Measurements from ENCODE around the gene TNFAIP8. TPM values are rescaled to one million over a fixed set of nuclear protein-coding genes. Genes with fewer than 3 reads are reported as not detected.

The TNFAIP8 gene
- total RNA-seq, 2 experiments from 2014 or later: 106 to 114 TPM

- Histone ChIP-seq H3K9me3 (ENCODE audit: control insufficient read depth in 1 of 2, insufficient read depth in 1 of 2, low read length in 2 of 2) (no peaks in the 10 kb centered on the region), H3K27me3 (ENCODE audit: control insufficient read depth in 1 of 2, insufficient read depth in 2 of 2, low read length in 2 of 2) (no peaks in the 10 kb centered on the region), H3K27ac (ENCODE audit: low read depth in 1 of 2, low read length in 2 of 2) (no peak overlapping the region), H3K36me3 (ENCODE audit: insufficient read depth, low read length) (no peaks in the 10 kb centered on the region), H3K4me3 (ENCODE audit: low read length) (no peak overlapping the region), H3K4me1 (ENCODE audit: insufficient read depth, low read length) (peaks cover 5% of the 10 kb centered on the region)
- H3K4me1 Mint-ChIP-seq (ENCODE audit: low read depth): peaks cover 12% of the 10 kb centered on the region
- intact Hi-C loops (cut with DNase I, micrococcal nuclease): no loop called here
- H3K4me3 Mint-ChIP-seq: no peak overlapping the region
- DNase-seq: no peak
- no peaks in the 10 kb centered on the region for H3K27me3 Mint-ChIP-seq
- H3K9me3 Mint-ChIP-seq: no peaks in the 10 kb centered on the region
- POLR2A ChIA-PET: no interaction called here
- H3K36me3 Mint-ChIP-seq (ENCODE audit: low read depth): no peaks in the 10 kb centered on the region
- ATAC-seq (ENCODE audit: poor library complexity): no peak
- TF ChIP-seq CTCF (IDR thresholded peaks at IDR 0.05): no peak
- H3K27ac Mint-ChIP-seq: no peak overlapping the region
- CTCF ChIA-PET: no interaction called here
Measured at GRCh38 chr5:119406551-119407110, 50.8 kb downstream of the TNFAIP8 start.

GRCh38 chr5:119409235-119409815 lies 53.5 kb downstream of the TNFAIP8 start:
- no peaks in the 10 kb centered on the region for H3K27me3 ChIP-seq (ENCODE audit: control insufficient read depth in 1 of 2, insufficient read depth in 2 of 2, low read length in 2 of 2)
- intact Hi-C loops (cut with DNase I, micrococcal nuclease): no loop called here
- H3K36me3 Mint-ChIP-seq (ENCODE audit: low read depth): no peaks in the 10 kb centered on the region
- TF ChIP-seq CTCF (IDR thresholded peaks at IDR 0.05): peak; percentile 26
- H3K9me3 Mint-ChIP-seq: no peaks in the 10 kb centered on the region
- ATAC-seq (ENCODE audit: poor library complexity) (no peak), DNase-seq (peak in 4 of 14 experiments; percentile 19 to 44 (median 30))
- no peak overlapping the region for H3K4me3 ChIP-seq (ENCODE audit: low read length)
- H3K27me3 Mint-ChIP-seq: no peaks in the 10 kb centered on the region
- no peaks in the 10 kb centered on the region for H3K36me3 ChIP-seq (ENCODE audit: insufficient read depth, low read length)
- H3K9me3 ChIP-seq (ENCODE audit: control insufficient read depth in 1 of 2, insufficient read depth in 1 of 2, low read length in 2 of 2): no peaks in the 10 kb centered on the region
- ChIA-PET POLR2A (interaction anchor here (0.5 to 0.6 kb wide), 2 partner anchors 61 to 172 kb away, joined by 3 to 4 read pairs; no protein-coding TSS in a partner anchor), CTCF (interaction anchor here (0.5 to 2.6 kb wide), 3 partner anchors 118 to 421 kb away, joined by 3 to 8 read pairs (median 3); partner anchors contain the start of gene DTWD2)
- peaks cover 20% of the 10 kb centered on the region for H3K4me1 Mint-ChIP-seq (ENCODE audit: low read depth)
- H3K4me1 ChIP-seq (ENCODE audit: insufficient read depth, low read length): peaks cover 8% of the 10 kb centered on the region
- no peak overlapping the region for H3K27ac ChIP-seq (ENCODE audit: low read depth in 1 of 2, low read length in 2 of 2)
- H3K27ac Mint-ChIP-seq: no peak overlapping the region
- H3K4me3 Mint-ChIP-seq: no peak overlapping the region

GRCh38 chr5:119410448-119411159 lies 54.8 kb downstream of the TNFAIP8 start:
- Mint-ChIP-seq H3K36me3 (ENCODE audit: low read depth) (no peaks in the 10 kb centered on the region), H3K9me3 (no peaks in the 10 kb centered on the region), H3K4me1 (ENCODE audit: low read depth) (peaks cover 20% of the 10 kb centered on the region), H3K27ac (no peak overlapping the region), H3K27me3 (no peaks in the 10 kb centered on the region), H3K4me3 (peak overlapping the region; percentile 21)
- ATAC-seq (ENCODE audit: poor library complexity): no peak
- Histone ChIP-seq H3K4me3 (ENCODE audit: low read length) (no peak overlapping the region), H3K27ac (ENCODE audit: low read depth in 1 of 2, low read length in 2 of 2) (no peak overlapping the region), H3K9me3 (ENCODE audit: control insufficient read depth in 1 of 2, insufficient read depth in 1 of 2, low read length in 2 of 2) (no peaks in the 10 kb centered on the region), H3K27me3 (ENCODE audit: control insufficient read depth in 1 of 2, insufficient read depth in 2 of 2, low read length in 2 of 2) (no peaks in the 10 kb centered on the region), H3K36me3 (ENCODE audit: insufficient read depth, low read length) (no peaks in the 10 kb centered on the region), H3K4me1 (ENCODE audit: insufficient read depth, low read length) (peaks cover 8% of the 10 kb centered on the region)
- POLR2A ChIA-PET: interaction anchor here (1.0 to 3.1 kb wide), 6 partner anchors 9 to 423 kb away, joined by 3 to 10 read pairs (median 4); partner anchors contain the start of genes DMXL1 and HSD17B4
- intact Hi-C loops (cut with DNase I, micrococcal nuclease): loop anchor here (1.0 to 5.0 kb wide), 5 partner anchors 78 to 387 kb away; partner anchors contain the start of gene DMXL1 (in 1 of the 2)
- TF ChIP-seq CTCF (IDR thresholded peaks at IDR 0.05): no peak
- CTCF ChIA-PET: interaction anchor here (2.0 to 3.4 kb wide), 6 partner anchors 45 to 422 kb away, joined by 8 to 35 read pairs (median 13); partner anchors contain the start of gene DTWD2
- DNase-seq: no peak

All from CD4-positive, alpha-beta T cell (primary cell).